ENCODE measurements around the gene RPL35.

Gene RPL35

GRCh38 chr9:124810663-124811355, 50.9 kb downstream of the RPL35 start:
- TF ChIP-seq, protein P1, sequence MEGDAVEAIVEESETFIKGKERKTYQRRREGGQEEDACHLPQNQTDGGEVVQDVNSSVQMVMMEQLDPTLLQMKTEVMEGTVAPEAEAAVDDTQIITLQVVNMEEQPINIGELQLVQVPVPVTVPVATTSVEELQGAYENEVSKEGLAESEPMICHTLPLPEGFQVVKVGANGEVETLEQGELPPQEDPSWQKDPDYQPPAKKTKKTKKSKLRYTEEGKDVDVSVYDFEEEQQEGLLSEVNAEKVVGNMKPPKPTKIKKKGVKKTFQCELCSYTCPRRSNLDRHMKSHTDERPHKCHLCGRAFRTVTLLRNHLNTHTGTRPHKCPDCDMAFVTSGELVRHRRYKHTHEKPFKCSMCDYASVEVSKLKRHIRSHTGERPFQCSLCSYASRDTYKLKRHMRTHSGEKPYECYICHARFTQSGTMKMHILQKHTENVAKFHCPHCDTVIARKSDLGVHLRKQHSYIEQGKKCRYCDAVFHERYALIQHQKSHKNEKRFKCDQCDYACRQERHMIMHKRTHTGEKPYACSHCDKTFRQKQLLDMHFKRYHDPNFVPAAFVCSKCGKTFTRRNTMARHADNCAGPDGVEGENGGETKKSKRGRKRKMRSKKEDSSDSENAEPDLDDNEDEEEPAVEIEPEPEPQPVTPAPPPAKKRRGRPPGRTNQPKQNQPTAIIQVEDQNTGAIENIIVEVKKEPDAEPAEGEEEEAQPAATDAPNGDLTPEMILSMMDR (IDR thresholded peaks at IDR 0.05; ENCODE audit: insufficient read depth, low read depth, low read length, missing control alignments) = no peak
- no peak overlapping the region for H3K4me3 ChIP-seq (ENCODE audit: low read length)
- peak; percentile 86 for DNase-seq (ENCODE audit: low read depth)

- DNase-seq (ENCODE audit: low read depth) = no peak
- TF ChIP-seq, protein P1 (IDR thresholded peaks at IDR 0.05; ENCODE audit: insufficient read depth, low read depth, low read length, missing control alignments) = no peak
- H3K4me3 ChIP-seq (ENCODE audit: low read length) = no peak overlapping the region
Observed at GRCh38 chr9:124809741-124810500, 51.8 kb downstream of the RPL35 start.

- H3K4me3 ChIP-seq (ENCODE audit: low read length) = no peak overlapping the region
- DNase-seq (ENCODE audit: low read depth) = no peak
- TF ChIP-seq, protein P1 (IDR thresholded peaks at IDR 0.05; ENCODE audit: insufficient read depth, low read depth, low read length, missing control alignments) = no peak
Observed at GRCh38 chr9:124809211-124809610, 52.5 kb downstream of the RPL35 start.

- DNase-seq (ENCODE audit: low read depth) = peak; percentile 21
- TF ChIP-seq, protein P1 (IDR thresholded peaks at IDR 0.05; ENCODE audit: insufficient read depth, low read depth, low read length, missing control alignments) = no peak
- H3K4me3 ChIP-seq (ENCODE audit: low read length) = no peak overlapping the region
Observed at GRCh38 chr9:124808246-124808956, 53.4 kb downstream of the RPL35 start.
